GM12801 (cell line): ENCODE measurements around the gene RGS3.

Experiments used
- TF ChIP-seq, protein P1 (sequence below): IDR thresholded peaks from one replicate; pipeline ENCODE4 v1.5.1; 2011; ENCODE audit warnings: control low read depth; ENCODE audit not compliant: insufficient read length; ENCODE audit errors: extremely low read depth

Gene RGS3

DNA sequence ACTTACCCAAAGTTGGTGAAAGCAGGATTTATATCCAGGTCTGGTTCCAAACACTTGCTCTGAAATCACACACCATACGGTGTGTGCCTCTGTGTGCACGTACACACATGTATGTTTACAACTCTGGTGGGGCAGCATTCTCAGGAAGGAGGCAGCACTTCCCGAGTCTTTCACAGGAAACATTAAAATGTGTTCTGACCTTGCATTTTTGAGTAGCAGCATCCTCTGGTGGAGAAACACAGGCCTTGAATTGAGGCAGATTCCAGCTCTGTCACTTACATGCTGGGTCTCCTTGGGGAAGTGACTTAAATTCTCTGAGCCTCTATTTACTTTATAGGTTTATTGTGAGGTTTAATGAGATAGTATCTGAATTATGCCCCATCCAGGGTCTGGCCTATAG lies 126.4 kb downstream of the RGS3 start:
- TF ChIP-seq, protein P1, sequence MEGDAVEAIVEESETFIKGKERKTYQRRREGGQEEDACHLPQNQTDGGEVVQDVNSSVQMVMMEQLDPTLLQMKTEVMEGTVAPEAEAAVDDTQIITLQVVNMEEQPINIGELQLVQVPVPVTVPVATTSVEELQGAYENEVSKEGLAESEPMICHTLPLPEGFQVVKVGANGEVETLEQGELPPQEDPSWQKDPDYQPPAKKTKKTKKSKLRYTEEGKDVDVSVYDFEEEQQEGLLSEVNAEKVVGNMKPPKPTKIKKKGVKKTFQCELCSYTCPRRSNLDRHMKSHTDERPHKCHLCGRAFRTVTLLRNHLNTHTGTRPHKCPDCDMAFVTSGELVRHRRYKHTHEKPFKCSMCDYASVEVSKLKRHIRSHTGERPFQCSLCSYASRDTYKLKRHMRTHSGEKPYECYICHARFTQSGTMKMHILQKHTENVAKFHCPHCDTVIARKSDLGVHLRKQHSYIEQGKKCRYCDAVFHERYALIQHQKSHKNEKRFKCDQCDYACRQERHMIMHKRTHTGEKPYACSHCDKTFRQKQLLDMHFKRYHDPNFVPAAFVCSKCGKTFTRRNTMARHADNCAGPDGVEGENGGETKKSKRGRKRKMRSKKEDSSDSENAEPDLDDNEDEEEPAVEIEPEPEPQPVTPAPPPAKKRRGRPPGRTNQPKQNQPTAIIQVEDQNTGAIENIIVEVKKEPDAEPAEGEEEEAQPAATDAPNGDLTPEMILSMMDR, result no peak

DNA sequence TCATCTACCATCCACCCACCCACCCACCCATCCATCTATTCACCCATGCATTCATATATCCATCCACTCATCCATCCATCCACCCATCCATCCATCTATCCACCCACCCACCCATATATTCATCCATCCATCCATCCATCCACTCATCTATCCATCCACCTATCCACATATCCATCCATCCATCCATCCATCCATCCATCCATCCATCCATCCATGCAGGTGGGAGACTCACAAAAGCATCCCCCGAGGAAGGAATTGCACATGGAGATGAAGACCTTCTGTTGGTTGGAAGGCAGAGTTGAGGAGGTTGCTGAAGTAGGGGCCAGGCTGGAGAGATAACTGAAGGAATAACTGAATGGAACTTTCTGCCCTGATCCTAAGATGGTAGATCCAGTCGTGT lies 126.9 kb downstream of the RGS3 start:
- TF ChIP-seq, protein P1, result no peak

DNA sequence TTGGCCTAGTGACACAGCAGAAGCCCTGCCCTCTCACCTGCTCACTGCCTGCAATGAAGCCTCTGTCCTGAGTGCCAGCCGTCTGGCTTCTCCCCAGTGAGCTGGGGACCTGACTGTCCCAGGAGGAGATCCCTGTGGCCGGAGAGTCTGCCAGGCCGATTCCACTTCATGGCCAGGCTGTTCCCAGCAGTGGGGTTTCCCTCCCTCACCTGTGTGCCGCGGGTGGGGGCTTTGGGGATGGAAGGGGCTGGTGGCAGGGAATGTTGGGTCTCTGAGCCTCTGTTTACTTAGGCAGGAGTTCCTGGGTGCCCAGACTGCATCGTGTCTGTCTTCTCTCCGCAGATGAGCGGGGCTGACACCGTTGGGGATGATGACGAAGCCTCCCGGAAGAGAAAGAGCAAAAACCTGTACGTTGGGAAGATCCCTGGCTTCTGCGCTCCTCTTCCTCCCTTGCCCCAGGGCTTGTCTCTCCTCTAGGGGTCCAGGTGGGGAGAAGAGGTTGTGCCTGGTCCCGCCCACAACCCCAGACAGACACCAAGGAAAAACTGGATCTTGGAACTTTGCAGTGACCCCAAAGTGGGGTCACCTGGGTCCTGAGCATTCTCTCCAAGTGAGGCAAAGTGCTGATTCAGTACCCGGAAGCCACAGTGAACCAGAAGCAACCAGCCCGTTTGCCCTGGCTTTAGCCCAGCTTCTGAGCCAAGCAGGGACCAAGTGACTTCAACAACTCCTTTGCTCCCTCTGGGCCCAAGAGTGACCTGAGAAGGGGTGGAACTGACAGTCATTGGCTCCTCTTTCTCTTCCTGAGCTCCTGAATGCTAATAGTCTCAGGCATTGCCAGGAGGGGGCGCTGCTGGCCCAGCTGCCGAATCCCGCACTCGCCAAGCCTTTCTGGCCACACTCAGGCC lies 127.7 kb downstream of the RGS3 start:
- TF ChIP-seq, protein P1, result peak; percentile 29

DNA sequence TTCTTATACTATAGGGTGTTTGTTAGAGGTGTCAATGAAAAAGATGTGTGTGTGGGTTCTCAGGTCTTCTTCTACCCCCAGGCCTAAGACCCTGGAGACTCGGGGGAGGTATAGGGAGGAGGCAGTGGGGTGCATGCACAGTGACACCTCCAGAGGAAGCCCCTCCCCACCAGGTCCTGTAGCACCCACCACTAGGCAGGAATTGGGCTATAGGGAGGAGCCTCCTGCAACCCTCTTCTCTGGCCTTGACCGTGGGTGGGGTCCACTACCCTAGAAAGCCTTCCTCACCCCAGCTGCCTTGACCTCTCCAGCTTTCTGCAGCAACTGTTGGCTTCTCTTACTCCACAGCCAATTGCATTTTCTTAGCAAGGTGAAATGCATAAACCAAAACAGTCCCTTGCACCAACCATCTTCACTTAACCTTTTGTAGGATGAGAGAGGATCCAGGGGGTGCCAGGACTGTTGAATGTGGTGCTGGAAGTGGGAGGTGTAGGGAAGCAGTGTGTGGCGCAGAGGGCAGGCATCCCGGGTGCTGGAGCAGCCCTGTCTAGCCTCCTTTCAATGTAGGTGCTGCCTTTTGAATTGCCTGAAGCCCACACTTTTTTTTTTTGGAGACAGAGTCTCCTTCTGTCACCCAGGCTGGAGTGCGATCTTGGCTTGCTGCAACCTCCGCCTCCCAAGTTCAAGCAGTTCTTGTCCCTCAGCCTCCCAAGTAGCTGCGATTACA lies 128.5 kb downstream of the RGS3 start:
- TF ChIP-seq, protein P1, result no peak

DNA sequence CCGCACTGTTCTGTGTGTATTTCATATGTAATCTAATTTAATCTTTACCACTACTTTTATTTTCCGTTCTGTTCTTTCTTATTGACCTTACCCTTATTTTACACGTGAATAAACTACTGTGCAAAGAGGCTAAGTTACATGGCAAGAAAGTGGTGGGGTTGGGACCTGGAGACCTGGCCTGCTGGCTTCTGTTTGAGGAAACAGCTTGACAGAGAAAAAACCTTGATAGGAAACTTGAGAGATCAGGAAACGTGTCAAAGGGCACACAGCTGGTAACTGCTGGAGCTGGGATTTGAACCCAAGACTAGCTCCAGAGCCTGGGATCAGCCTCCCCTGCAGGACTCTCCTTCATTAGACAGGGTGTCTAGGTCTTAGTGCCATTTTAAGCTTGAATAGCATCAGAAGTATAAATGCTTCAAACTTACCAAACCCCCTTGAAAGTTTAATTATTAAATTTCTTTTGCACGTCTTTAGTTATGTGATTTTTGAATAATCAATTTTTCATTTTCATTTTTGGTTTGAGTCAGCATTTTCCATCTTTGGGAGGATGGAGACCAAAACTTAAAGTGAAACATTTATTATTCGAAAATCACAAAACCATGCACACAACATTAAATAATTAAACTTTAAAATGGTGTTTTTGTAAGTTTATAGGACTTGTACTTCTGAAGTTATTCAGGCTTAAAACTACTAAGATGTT lies 129.5 kb downstream of the RGS3 start:
- TF ChIP-seq, protein P1, result no peak

DNA sequence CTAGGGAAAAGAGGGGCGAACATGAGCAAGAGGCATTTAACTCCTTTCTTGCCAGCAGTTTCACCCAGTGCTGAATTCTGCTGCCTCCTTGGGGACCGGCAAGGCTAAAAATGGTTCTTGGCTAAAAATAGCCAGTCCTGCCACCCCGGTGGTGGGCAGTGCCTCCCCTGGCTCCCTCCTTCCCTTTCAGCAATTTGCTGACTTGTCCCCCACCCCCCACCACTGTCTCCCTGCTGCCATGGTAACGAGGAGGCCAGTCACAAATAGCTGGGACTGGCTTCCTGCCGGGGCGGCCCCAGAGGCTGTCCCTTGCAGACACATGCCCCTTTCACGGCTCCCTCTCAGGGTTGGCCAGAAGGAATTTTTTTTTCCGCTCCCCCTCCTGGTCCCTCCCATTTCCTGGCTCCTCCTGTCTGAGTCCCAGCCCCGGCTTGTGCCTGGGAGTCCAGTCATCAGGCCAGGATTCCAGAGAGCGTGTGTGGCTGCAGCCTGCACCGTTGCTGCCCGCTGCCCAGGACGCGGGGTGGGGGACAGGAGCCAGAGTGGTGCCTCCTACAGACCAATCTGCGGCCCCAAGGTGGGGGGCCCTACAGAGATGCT lies 130.3 kb downstream of the RGS3 start:
- TF ChIP-seq, protein P1, result no peak
